T47D (cell line): ENCODE results near the gene FAAH.

Experiments used
- DNase-seq, 2 experiments: peaks; one replicate each; pipeline versions ENCODE4 v3.0.0 to v3.0.0-alpha.2; 2011 to 2012; ENCODE audit warnings: low read depth in 1 of 2, low spot score in 1 of 2
- JUND ChIP-seq: IDR thresholded peaks from 2 replicates; pipeline ENCODE4 v1.6.1; 2012; ENCODE audit warnings: low read depth
- in situ Hi-C: cut with HindIII; loops from 2 replicates; pipeline ENCODE4 v1.10.0; 2016; ENCODE audit warnings: low sequenced_read_pairs, low pct_unique_long_range_greater_than_20kb

The FAAH gene

DNA sequence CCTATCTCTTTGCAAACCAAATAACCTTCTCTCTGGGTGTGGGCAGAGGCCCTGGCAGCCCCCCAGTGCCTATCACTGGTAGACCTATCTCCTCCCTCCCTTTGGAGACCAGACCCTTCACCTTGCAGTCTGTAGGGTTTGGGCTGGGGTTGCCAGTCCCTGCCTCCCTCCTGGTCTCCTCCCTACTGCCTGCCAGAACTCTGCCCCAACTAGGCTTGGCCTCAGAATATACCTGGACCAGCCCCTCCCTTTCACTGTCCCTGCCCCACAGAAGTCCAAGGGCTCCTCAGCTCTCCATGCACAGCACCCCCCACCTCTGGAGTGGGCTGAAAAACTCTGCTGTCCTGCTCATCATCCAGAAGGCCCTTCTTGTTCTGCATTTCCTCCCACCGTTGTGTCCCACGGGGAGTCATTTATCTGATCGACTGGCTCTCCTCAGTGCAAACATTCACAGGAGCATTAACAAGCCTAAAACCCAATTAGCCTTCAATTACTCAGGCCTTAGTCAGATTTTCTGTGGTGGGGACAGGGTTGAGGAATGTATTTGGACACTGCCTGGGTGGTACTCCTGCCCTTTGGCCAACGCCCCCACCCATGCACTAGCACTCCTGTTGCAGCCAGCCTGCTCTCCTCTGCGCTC is 67.8 kb downstream of the FAAH start:
- DNase-seq = no peak
- in situ Hi-C loops = no loop called here
- TF ChIP-seq JUND = no peak
